Measurements from ENCODE around the gene SLC35E1.
"Not testable (repeated sequence)": the region's sequence is repeated elsewhere in the genome, so short reads cannot be mapped to it uniquely, and the experiment has no call there.

Gene SLC35E1

DNA sequence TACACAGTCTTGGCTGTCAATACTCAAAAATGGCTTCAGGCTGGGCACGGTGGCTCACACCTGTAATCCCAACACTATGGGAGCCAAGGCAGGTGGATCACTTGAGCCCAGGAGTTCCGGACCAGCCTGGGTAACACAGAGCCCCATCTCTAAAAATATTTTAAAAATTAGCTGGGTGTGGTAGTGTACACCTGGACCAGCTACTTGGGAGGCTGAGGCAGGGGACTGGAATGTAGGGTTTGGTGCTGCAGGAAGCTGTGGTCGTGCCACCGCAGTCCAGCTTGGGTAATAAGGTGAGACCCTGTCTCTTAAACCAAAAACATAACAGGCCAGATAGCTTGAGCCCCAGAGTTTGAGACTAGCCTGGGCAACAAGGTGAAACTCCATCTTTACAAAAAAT is 23.3 kb downstream of the SLC35E1 start:
- H3K4me3 ChIP-seq (ENCODE audit: low read depth, low read length): no peak overlapping the region
- TF ChIP-seq, protein P1, sequence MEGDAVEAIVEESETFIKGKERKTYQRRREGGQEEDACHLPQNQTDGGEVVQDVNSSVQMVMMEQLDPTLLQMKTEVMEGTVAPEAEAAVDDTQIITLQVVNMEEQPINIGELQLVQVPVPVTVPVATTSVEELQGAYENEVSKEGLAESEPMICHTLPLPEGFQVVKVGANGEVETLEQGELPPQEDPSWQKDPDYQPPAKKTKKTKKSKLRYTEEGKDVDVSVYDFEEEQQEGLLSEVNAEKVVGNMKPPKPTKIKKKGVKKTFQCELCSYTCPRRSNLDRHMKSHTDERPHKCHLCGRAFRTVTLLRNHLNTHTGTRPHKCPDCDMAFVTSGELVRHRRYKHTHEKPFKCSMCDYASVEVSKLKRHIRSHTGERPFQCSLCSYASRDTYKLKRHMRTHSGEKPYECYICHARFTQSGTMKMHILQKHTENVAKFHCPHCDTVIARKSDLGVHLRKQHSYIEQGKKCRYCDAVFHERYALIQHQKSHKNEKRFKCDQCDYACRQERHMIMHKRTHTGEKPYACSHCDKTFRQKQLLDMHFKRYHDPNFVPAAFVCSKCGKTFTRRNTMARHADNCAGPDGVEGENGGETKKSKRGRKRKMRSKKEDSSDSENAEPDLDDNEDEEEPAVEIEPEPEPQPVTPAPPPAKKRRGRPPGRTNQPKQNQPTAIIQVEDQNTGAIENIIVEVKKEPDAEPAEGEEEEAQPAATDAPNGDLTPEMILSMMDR (conservative IDR thresholded peaks at IDR 0.05; ENCODE audit: low read depth, low read length): no peak
- DNase-seq (ENCODE audit: low read depth): no peak

DNA sequence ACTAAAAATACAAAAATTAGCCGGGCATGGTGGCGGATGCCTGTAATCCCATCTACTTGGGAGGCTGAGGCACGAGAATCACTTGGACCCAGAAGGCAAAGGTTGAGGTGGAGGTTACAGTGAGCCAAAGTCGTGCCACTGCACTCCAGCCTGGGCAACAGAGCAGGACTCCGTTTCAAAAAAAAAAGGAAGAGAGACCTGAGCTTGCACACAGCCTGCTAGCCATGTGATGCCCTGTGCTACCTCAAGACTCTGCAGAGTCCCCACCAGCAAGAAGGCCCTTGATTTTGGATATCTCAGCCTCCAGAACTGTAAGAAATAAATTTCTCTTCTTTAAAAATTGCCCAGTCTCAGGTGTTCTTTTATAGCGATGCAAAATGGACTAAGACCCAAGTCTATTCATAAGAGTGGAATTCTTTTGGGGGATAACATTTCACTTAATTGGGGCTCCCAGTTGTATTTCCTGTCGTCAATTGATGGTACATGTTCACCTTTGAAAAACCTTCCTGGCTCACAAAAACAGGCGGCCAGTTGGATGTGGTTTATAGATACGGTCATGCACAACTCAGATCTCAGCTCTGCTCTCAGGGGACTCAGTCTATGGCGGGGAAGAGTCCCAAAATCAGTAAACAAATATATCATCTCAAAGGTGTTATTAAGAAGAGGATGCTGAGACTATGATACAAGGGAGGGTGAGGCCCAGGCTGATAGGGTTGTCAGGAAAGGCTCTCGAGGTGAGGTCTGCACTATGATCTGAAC is 27.6 kb downstream of the SLC35E1 start:
- no peak for DNase-seq (ENCODE audit: low read depth)
- TF ChIP-seq, protein P1 (conservative IDR thresholded peaks at IDR 0.05; ENCODE audit: low read depth, low read length): no peak
- no peak overlapping the region for H3K4me3 ChIP-seq (ENCODE audit: low read depth, low read length)

DNA sequence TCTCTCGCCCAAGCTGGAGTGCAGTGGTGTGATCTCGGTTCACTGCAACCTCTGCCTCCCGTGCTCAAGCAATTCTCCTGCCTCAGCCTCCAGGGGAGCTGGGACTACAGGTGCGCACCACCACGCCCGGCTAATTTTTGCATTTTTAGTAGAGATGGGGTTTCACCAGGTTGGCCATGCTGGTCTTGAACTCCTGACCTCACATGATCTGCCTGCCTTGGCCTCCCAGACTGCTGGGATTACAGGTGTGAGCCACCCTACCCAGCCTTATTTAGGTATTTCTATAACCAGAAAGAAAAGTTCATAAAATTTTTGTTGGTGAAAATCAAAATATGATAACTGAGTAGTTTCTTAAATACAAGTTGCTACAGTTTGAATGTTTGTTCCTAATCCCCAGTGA is 28.5 kb downstream of the SLC35E1 start:
- H3K4me3 ChIP-seq (ENCODE audit: low read depth, low read length); DNase-seq (ENCODE audit: low read depth): not testable (repeated sequence)

DNA sequence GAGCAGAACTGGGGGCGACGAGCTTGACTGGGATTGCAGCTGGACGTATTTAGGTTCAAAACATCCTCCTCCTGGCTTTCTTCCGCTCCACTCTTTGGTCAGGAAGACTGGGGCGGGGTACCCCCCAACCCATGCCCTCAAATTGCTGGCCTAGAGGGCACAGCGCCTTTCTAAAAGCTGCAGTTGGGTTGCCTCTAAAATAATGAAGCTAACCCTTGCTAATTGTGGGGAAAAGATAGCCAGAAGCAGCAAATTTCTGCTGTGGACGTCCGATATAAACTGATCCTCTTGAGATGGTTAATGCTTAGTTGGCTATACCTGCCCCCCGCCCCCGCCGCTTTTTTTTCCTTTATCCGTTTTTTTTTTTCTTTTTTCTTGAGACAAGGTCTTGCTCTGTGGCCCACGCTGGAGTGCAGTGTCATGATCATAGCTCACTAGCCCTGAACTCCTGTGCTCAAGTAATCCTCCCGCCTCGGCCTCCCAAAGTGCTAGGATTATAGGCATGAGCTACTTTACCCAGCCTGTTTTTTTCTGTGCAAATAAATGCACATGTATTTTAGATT is 29.2 kb downstream of the SLC35E1 start:
- TF ChIP-seq, protein P1 (conservative IDR thresholded peaks at IDR 0.05; ENCODE audit: low read depth, low read length): no peak
- peak; percentile 16 for DNase-seq (ENCODE audit: low read depth)
- H3K4me3 ChIP-seq (ENCODE audit: low read depth, low read length): peak overlapping the region; percentile 95

DNA sequence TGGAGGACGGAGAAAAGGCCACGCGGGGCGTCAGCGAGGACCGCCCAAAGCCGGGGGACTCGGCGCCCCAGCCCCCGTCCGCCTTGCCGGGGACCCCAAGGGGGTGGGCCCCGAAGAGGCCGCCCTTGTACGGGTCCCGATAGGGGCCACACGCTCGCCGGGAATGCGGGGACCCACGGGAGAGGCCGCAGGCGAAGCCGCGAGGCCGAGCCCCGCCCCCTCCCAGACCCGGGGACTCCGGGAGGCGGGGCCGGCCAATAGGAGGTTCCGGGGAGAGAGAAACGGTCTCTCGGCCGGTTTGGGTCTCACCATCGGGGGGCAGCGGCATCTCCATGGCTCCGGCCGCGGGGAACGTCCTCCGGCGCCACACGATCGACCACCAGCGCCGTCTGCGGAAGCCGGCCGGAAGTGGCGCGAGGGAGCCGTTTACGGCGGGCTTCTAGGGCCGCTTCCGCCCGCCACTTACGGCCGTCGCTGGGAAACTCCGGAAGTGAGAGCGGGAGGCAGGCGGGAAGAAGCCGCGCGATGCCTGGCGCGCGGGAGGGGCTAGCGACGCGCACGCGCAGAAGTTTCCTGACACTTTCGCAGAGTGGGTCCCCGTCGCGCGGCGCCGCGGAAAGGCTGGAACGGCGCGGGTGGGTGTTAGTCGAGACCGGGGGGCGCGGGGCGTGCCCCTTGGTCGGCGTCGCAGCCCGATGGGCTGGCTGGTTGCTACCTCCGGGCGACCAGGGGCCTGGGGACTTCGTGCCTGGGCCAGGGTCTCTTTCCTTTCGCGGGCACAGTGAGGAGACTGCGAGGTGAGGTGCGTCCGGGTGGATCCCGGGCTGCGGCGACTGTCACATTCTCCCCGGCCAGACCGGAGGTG is 29.9 kb downstream of the SLC35E1 start, which contains the start of gene CHERP:
Gene CHERP, minus strand, starts transcription at position 393 of the 865 bp plus-strand sequence. Its CDS starts 59 bp downstream, at position 334.
- TF ChIP-seq, protein P1 (conservative IDR thresholded peaks at IDR 0.05; ENCODE audit: low read depth, low read length): no peak
- peak within 1 kb of the TSS; percentile 95 for H3K4me3 ChIP-seq (ENCODE audit: low read depth, low read length)
- DNase-seq (ENCODE audit: low read depth): peak; percentile 94

DNA sequence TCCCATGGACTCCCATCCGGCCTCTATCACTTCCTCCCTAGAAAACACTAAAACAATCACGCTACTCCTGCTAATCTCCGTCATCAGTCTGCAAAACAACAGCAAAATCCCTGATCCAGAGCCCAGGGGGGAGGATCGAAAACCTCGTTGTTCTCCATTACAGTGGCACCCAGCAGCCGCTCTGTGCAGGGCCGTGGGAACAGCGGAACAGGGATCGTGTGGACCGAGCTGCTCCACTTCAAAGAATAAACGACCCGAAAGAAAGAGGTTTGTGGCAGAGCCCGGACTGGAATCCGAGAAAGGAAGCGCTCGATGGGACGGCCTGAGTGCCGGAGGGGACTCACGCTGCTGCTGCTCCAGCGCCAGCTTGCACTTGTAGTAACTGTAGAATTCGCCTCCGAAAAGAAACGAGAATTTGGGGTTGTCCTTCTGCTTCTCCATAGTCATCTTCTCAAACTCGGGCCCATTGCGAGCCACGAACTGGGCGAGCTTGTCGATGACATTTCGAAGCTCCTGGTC is 30.6 kb downstream of the SLC35E1 start:
- TF ChIP-seq, protein P1 (conservative IDR thresholded peaks at IDR 0.05; ENCODE audit: low read depth, low read length): no peak
- peak; percentile 38 for DNase-seq (ENCODE audit: low read depth)
- peak overlapping the region; percentile 95 for H3K4me3 ChIP-seq (ENCODE audit: low read depth, low read length)

DNA sequence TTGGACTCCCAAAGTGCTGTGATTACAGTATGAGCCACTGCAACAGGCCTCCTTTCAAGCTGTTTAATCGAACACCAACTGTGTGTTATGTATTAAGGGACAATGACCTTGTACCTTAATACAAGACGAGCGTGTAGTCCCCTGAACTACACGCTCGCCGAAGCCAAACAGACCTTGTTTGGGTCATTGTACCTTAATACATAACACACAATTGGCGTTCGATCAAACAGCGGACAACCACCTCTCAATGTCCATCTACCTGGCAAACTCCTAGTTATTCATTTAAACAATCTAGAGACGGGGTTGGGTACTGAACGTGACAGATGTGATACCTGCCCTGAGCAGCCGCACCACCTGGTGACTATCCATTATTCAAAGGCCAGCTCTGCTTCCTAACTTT is 31.3 kb downstream of the SLC35E1 start:
- peak overlapping the region; percentile 95 for H3K4me3 ChIP-seq (ENCODE audit: low read depth, low read length)
- TF ChIP-seq, protein P1 (conservative IDR thresholded peaks at IDR 0.05; ENCODE audit: low read depth, low read length): no peak
- no peak for DNase-seq (ENCODE audit: low read depth)
